Measurements from ENCODE around the gene RILPL2. TPM values are rescaled to one million over a fixed set of nuclear protein-coding genes. Genes with fewer than 3 reads are reported as not detected.

Gene RILPL2
- total RNA-seq, 2 experiments from 2014 or later, result 3.4 to 6.8 TPM

GRCh38 chr12:123479442-123480180, 43.1 kb upstream of the RILPL2 start:
- no peaks in the 10 kb centered on the region for H4K20me1 ChIP-seq (ENCODE audit: insufficient read depth, low read length)
- H2AFZ ChIP-seq (ENCODE audit: low read length), result no peak overlapping the region
- intact Hi-C loops (cut with micrococcal nuclease; ENCODE audit: unreplicated experiment), result no loop called here
- CTCF ChIA-PET (ENCODE audit: unreplicated experiment), result no interaction called here
- no peaks in the 10 kb centered on the region for H3K9me3 ChIP-seq (ENCODE audit: low read length)
- no peak overlapping the region for H3K4me3 ChIP-seq (ENCODE audit: low read depth, low read length, poor library complexity, severe bottlenecking)
- H3K79me2 ChIP-seq (ENCODE audit: insufficient read depth, low read depth, low read length), result no peaks in the 10 kb centered on the region
- H3K4me1 ChIP-seq (ENCODE audit: insufficient read depth, low read length, poor library complexity, severe bottlenecking), result peaks cover 31% of the 10 kb centered on the region
- DNase-seq (ENCODE audit: low spot score), result no peak
- POLR2A ChIA-PET, result no interaction called here
- no peaks in the 10 kb centered on the region for H3K36me3 ChIP-seq (ENCODE audit: insufficient read depth, low read length)
- TF ChIP-seq EZH2phosphoT487 (IDR thresholded peaks at IDR 0.05; ENCODE audit: borderline replicate concordance, low read depth, low read length) (no peak), CTCF (conservative IDR thresholded peaks at IDR 0.05; ENCODE audit: low read length) (no peak)
- no peak overlapping the region for H3K4me2 ChIP-seq (ENCODE audit: low read length)
- H3K27ac ChIP-seq (ENCODE audit: low read depth, low read length, poor library complexity, severe bottlenecking), result no peak overlapping the region
- no TSS peak for BruUV-seq (replicated peaks)
- H3K9me2 ChIP-seq (ENCODE audit: insufficient read depth, low read length), result no peaks in the 10 kb centered on the region

GRCh38 chr12:123478762-123479161, 42.3 kb upstream of the RILPL2 start:
- Histone ChIP-seq H3K27ac (ENCODE audit: low read depth, low read length, poor library complexity, severe bottlenecking) (no peak overlapping the region), H3K4me2 (ENCODE audit: low read length) (no peak overlapping the region), H2AFZ (ENCODE audit: low read length) (no peak overlapping the region), H3K4me1 (ENCODE audit: insufficient read depth, low read length, poor library complexity, severe bottlenecking) (peaks cover 25% of the 10 kb centered on the region), H3K79me2 (ENCODE audit: insufficient read depth, low read depth, low read length) (no peaks in the 10 kb centered on the region), H4K20me1 (ENCODE audit: insufficient read depth, low read length) (no peaks in the 10 kb centered on the region), H3K36me3 (ENCODE audit: insufficient read depth, low read length) (no peaks in the 10 kb centered on the region), H3K9me3 (ENCODE audit: low read length) (no peaks in the 10 kb centered on the region), H3K9me2 (ENCODE audit: insufficient read depth, low read length) (no peaks in the 10 kb centered on the region), H3K4me3 (ENCODE audit: low read depth, low read length, poor library complexity, severe bottlenecking) (no peak overlapping the region)
- TF ChIP-seq EZH2phosphoT487 (IDR thresholded peaks at IDR 0.05; ENCODE audit: borderline replicate concordance, low read depth, low read length) (no peak), CTCF (conservative IDR thresholded peaks at IDR 0.05; ENCODE audit: low read length) (no peak)
- no TSS peak for BruUV-seq (replicated peaks)
- no peak for DNase-seq (ENCODE audit: low spot score)
- CTCF ChIA-PET (ENCODE audit: unreplicated experiment), result no interaction called here
- intact Hi-C loops (cut with micrococcal nuclease; ENCODE audit: unreplicated experiment), result no loop called here
- POLR2A ChIA-PET, result interaction anchor here (1.4 kb wide), 1 partner anchor 12 kb away, joined by 3 read pairs; no protein-coding TSS in a partner anchor

- DNase-seq (ENCODE audit: low spot score), result no peak
- Histone ChIP-seq H3K79me2 (ENCODE audit: insufficient read depth, low read depth, low read length) (no peaks in the 10 kb centered on the region), H3K4me3 (ENCODE audit: low read depth, low read length, poor library complexity, severe bottlenecking) (no peak overlapping the region), H3K4me2 (ENCODE audit: low read length) (no peak overlapping the region), H3K9me2 (ENCODE audit: insufficient read depth, low read length) (no peaks in the 10 kb centered on the region), H3K9me3 (ENCODE audit: low read length) (no peaks in the 10 kb centered on the region), H3K36me3 (ENCODE audit: insufficient read depth, low read length) (no peaks in the 10 kb centered on the region), H3K4me1 (ENCODE audit: insufficient read depth, low read length, poor library complexity, severe bottlenecking) (peaks cover 20% of the 10 kb centered on the region), H4K20me1 (ENCODE audit: insufficient read depth, low read length) (no peaks in the 10 kb centered on the region), H3K27ac (ENCODE audit: low read depth, low read length, poor library complexity, severe bottlenecking) (no peak overlapping the region), H2AFZ (ENCODE audit: low read length) (no peak overlapping the region)
- POLR2A ChIA-PET, result interaction anchor here (0.6 to 1.4 kb wide), 2 partner anchors 13 to 220 kb away, joined by 3 read pairs; no protein-coding TSS in a partner anchor
- BruUV-seq (replicated peaks), result no TSS peak
- CTCF ChIA-PET (ENCODE audit: unreplicated experiment), result interaction anchor here (0.6 kb wide), 1 partner anchor 390 kb away, joined by 4 read pairs; no protein-coding TSS in a partner anchor
- TF ChIP-seq CTCF (conservative IDR thresholded peaks at IDR 0.05; ENCODE audit: low read length), result no peak
- no peak for TF ChIP-seq EZH2phosphoT487 (IDR thresholded peaks at IDR 0.05; ENCODE audit: borderline replicate concordance, low read depth, low read length)
- intact Hi-C loops (cut with micrococcal nuclease; ENCODE audit: unreplicated experiment), result no loop called here
Observed at GRCh38 chr12:123478069-123478468, 41.6 kb upstream of the RILPL2 start.
